22Rv1 (cell line): ENCODE measurements around the gene COX5A.
A peak's percentile ranks its signal among the peaks of the same experiment; 100 is the strongest.

Experiments used
- CTCF ChIP-seq: fragments of 450-650 bp; IDR thresholded peaks from 2 replicates; pipeline ENCODE4 v1.5.1; 2017; ENCODE audit warnings: mild to moderate bottlenecking
- ZFX ChIP-seq: fragments of 450-650 bp; IDR thresholded peaks from 2 replicates; pipeline ENCODE4 v1.6.1; 2017; ENCODE audit warnings: antibody characterized with exemption, borderline replicate concordance

GRCh38 chr15:74901612-74902063, 36.2 kb downstream of the COX5A start:
- TF ChIP-seq CTCF (peak; percentile 97), ZFX (no peak)
